Esophagus squamous epithelium (tissue), 4 donors: ENCODE measurements around the gene MTOR.

Experiments used
- CTCF ChIP-seq, 6 experiments: fragments of 450-650 bp in 4 of 6; fragments of 200-600 bp in 2 of 6; sonication (generic) in 2 of 6; IDR thresholded peaks; one replicate each; pipeline ENCODE4 v1.5.1; 2016 to 2019; ENCODE audit warnings: antibody characterized with exemption in 6 of 6, mild to moderate bottlenecking in 4 of 6, moderate library complexity in 4 of 6
- POLR2A ChIP-seq, 4 donors: fragments of 450-650 bp; IDR thresholded peaks; one replicate each; pipeline ENCODE4 v1.6.1; 2017; ENCODE audit warnings: antibody characterized with exemption in 4 of 4, mild to moderate bottlenecking in 4 of 4, moderate library complexity in 3 of 4

GRCh38 chr1:11289064-11289463 is 26.7 kb upstream of the MTOR start:
- TF ChIP-seq CTCF (IDR thresholded peaks at IDR 0.05) (no peak), POLR2A (IDR thresholded peaks at IDR 0.05) (no peak)
